Stimulated activated CD4-positive, alpha-beta T cell treated with anti-CD3 and anti-CD28 coated beads, Interleukin-1b, Interleukin-23, amount 100 ng/mL, for 1 hour (primary cell): Measurements from ENCODE around the gene TNFAIP8.
"Not testable (repeated sequence)": the region's sequence is repeated elsewhere in the genome, so short reads cannot be mapped to it uniquely, and the experiment has no call there.

ENCODE experiments used
- DNase-seq, 2 donors: peaks; one replicate each; pipeline ENCODE4 v3.0.0-alpha.2; 2020; ENCODE audit warnings: low read depth in 2 of 2

The TNFAIP8 gene

GRCh38 chr5:119393746-119394145, 37.9 kb downstream of the TNFAIP8 start:
- no peak for DNase-seq

- DNase-seq: no peak
These were observed 39.4 kb downstream of the TNFAIP8 start for GRCh38 chr5:119395080-119395836.

DNA sequence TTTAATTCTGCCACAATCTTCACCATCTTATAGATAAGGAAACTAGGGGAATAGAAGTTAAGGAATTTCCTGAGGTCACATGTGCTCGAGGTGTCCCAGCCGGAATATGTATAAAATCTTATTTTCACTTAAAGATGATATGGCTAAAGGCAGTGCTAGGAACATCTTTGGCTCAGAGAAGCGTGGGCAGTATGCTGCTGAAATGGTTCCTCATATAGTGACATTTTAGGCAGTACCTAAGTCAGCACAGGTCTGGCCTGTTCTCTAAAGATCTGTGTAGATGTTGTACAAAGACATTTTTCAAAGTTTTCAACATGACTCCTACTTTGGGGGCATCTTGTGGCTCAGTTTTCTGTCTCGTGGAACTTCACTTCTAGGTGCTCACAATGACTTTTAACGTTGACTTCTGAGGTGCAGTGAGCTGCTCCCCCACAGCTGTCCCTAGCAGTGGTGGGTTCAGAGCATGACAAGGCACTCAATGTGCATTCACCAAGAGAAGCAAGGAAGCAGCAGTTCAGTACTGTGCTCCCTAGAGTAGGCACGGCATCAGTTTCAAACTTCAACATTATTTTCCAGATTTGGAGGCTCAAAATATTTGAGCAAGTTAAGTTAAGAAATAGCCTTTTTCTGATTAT, 40.3 kb downstream of the TNFAIP8 start:
- DNase-seq: no peak

GRCh38 chr5:119397518-119398380, 41.9 kb downstream of the TNFAIP8 start:
- no peak for DNase-seq

- DNase-seq: no peak
These were observed 43.1 kb downstream of the TNFAIP8 start for GRCh38 chr5:119398727-119399466.

- no peak for DNase-seq
These were observed 44.4 kb downstream of the TNFAIP8 start for GRCh38 chr5:119400245-119400644.

DNA sequence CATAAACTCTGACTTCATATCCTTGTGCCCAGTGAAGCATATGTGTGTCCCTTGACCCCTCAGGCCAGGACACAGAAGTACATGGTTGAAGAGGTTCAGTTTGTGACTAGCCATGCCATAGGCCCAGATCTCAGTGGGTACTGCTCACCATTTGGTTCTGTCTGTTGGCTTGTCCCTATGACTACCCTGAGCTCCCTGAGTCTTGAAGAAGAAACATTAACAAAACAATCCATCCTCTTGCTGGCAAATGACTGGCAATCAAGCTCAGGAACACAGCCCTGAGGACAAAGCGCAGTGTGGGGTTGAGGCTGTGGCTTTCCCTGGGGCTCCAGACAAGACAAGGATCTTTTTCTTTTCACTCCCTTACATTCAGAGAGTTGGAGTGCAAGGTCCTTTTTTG, 46.3 kb downstream of the TNFAIP8 start:
- DNase-seq: no peak

DNA sequence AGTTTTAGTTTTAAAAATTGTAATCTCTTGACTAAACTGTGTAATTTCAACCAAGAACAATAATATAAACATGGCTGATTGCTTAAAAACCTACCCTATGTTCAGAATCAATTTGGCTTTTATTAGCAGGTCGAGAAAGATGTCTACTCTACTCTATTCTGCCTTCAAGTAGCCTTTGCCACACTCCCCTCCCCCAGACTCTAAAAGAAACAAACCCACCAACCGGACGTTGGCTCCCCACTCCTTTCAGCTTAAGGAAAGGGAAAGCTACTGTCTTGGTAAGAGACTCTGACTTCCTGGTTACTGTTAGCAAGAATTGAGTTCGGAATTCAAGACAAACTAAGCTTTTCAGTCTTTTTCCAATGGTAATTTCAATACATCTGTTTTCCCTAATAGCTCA, 46.7 kb downstream of the TNFAIP8 start:
- no peak for DNase-seq

DNA sequence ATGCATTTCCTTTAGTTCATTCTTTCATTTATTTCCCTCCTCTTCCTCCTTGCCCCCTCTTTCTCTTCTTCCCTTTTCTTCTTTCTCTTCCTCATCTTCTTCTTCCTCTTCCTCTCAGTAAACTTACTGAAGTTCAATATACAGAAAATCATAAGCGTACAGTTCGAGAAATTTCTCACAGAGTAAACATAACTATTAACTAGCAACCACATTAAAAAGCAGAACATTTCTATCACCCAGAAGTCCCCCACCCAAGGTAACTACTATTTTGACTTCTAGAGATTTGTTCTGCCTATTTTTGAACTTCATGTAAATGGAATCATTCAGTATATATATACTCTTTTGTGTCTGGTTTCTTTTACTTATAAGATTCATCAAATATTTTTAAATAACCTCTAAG, 48.2 kb downstream of the TNFAIP8 start:
- DNase-seq: no peak

- no peak for DNase-seq
These were observed 49.6 kb downstream of the TNFAIP8 start for GRCh38 chr5:119405419-119405818.

DNA sequence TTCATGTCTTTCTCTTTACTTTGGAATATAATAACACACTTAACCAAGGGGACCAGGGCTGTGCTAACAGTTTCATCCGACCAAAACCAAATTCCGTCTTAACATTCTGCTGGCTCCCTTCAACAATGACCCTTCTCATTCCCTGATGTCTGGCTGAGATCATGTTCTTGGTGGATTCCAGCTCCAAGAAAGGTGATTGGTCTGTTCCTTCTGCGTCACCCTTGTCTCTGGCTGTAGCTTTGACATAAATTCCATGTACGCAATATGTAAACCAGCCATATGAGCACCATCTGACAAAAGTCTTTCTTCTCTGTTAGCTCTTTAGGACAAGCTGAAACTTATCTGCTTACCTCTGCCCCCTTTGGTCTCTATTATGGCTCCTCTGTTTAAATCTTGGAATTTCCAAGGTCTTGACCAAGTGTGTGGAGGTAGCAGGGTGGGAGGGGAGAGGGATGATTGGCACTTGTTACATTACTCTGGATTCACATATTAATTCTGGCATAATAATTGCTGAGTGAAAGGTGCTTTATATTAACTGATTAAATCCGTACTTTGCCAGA, 50.8 kb downstream of the TNFAIP8 start:
- DNase-seq: no peak

DNA sequence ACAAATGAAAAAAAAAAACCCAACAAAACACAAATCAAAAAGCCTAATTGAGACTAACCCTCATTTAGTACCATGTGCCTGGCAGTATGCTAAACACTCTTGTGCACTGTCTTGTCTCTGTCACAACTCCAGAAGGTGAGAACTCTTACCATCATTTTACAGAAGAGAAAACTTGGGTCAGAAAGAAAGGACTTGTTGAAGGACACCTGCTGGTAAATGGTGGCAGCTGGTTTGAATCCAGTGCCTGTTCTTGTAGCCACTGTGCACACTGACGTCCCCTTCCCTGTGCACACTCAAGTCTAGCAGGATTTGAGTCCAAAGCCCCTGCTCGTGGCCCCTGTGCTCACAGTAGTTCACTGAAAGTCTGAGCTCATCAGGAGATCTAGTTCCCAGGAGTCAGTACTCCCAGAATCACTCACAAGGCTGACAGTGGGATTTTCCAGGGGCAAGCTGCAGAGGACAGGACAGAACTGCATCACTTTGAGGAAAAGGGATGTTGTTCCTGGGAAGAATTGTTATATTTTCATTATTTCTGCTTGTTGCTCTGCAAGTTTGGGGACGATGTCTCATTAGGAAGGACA, 53.5 kb downstream of the TNFAIP8 start:
- no peak for DNase-seq

- DNase-seq: no peak
These were observed 54.8 kb downstream of the TNFAIP8 start for GRCh38 chr5:119410448-119411159.

GRCh38 chr5:119411361-119412278, 55.8 kb downstream of the TNFAIP8 start:
- DNase-seq: peak in 1 of 2 donors; percentile 16

GRCh38 chr5:119412279-119413227, 56.7 kb downstream of the TNFAIP8 start:
- DNase-seq: no peak

GRCh38 chr5:119414124-119414734, 58.4 kb downstream of the TNFAIP8 start:
- DNase-seq: not testable (repeated sequence)

DNA sequence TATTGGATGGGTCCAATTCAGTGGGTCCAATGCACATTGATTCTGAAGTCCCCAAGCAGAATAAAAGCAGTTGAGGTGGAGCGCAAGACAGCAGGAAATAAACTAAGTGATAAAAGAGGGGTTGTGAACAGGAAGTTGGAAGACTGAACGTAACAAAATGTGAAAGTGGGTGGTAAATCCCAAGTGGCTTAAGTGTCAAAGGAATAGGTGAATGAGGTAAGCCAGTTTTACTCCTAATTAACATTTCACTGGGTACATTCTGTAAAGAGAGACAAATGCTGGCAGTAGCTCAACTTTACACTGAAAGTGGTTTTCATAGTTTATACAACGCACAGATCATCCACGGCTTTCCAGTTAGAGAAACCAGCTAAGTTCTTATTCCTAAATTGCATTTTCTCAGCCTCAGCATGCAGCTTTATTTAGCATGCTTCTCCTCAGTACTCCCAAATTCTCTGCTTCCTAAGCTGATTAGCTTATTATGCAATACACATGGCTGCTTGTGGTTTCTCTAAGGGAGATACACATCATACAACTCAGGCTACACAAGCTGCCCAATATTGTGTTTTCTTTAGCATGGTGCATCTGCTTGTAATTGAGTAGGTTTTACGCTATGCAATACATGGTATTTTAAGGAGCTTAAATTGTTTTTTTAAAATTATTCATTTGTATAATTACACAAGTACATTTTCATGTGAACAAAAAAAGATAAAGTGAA, 62.2 kb downstream of the TNFAIP8 start:
- no peak for DNase-seq
